ENCODE measurements around the gene AQP11. TPM values are rescaled to one million over a fixed set of nuclear protein-coding genes. Genes with fewer than 3 reads are reported as not detected.
A peak's percentile ranks its signal among the peaks of the same experiment; 100 is the strongest.

Gene AQP11
- total and polyA plus RNA-seq, 2 of the 4 experiments (the other 2 are of a cell fraction): 1.1 TPM

DNA sequence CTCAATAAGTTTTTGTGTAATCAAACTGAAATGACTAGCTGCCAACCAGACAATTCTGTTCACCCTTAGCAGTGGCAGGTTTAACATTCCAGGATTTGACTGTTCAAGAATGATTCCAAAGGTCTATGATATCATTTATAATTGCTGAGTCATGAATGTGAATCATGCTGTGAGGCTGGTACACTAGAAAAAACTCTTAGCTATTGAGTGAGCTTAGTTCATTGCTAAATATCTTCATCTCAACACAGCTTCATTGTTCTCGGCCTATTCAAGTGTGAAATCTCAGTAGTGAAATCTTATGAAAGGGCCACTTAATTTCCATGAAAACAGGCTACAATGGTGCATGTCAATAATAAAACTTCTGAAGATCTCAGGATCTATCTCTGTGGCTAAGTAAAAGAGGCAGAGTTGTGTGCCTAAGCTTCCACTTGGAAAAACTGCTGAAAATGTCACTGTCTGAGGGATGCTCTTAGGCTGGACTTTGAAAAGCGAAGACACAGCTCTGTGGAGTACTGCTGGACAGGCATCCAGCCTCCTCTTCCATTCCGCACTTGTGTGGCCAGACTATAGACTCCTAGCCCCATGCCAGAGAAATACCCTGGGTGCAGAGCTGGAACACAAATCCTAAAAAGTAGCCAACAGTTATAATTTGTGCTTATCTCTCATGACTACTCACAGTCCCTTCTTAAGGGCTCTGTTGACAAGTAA is 12.8 kb downstream of the AQP11 start (continued):
- no peak for TF ChIP-seq RCOR1 (IDR thresholded peaks at IDR 0.05; ENCODE audit: insufficient replicate concordance, low read length)

DNA sequence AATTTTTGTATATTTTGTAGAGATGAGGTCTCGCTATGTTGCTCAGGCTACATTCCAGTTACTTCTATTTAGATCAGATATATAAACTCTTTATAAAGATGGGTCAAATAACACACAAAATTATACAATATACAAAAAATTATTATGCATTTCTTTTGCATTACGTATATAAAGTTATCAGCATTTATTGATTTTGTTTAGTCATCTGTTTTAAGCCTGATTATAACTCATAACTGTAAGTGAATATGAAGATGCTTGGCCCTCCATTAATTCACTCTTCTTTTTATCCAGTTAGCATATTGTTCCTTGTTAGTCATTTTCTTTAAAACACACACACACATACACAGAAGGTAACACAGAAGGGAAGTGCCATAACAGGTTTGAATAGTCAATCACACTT is 14.5 kb downstream of the AQP11 start:
- peaks cover 2% of the 10 kb centered on the region for H3K36me3 ChIP-seq (ENCODE audit: control insufficient read depth, insufficient read depth, low read length)
- no peak overlapping the region for H3K4me3 ChIP-seq (ENCODE audit: insufficient read depth, low read depth, low read length)
- peaks cover 8% of the 10 kb centered on the region for H3K9me1 ChIP-seq (ENCODE audit: insufficient read depth, low read length)
- H3K9me3 ChIP-seq (ENCODE audit: control insufficient read depth, insufficient read depth, low read length): no peaks in the 10 kb centered on the region
- dilution Hi-C loops (cut with HindIII; ENCODE audit: low sequenced_read_pairs, unreplicated experiment) (no loop called here), intact Hi-C loops (cut with micrococcal nuclease) (no loop called here), in situ Hi-C loops (cut with MboI; ENCODE audit: low sequenced_read_pairs) (no loop called here)
- H3K79me1 ChIP-seq (ENCODE audit: low read depth in 1 of 2, low read length in 2 of 2): no peaks in the 10 kb centered on the region; a peak in 1 of 4 replicates
- H2AFZ ChIP-seq (replicated peaks; ENCODE audit: low read length, poor library complexity): no peak overlapping the region
- H3K14ac ChIP-seq (replicated peaks; ENCODE audit: low read depth, low read length): no peak overlapping the region
- H2BK20ac ChIP-seq (ENCODE audit: low read depth, low read length): no peak overlapping the region
- H3K18ac ChIP-seq (ENCODE audit: low read depth, low read length): no peak overlapping the region
- H3K27ac ChIP-seq (ENCODE audit: insufficient read depth, low read length): no peak overlapping the region
- no peak overlapping the region for H2BK5ac ChIP-seq (ENCODE audit: low read depth, low read length, poor library complexity, severe bottlenecking)
- H3K9ac ChIP-seq (ENCODE audit: low read depth, low read length): no peak overlapping the region
- POLR2A ChIA-PET (ENCODE audit: unreplicated experiment): no interaction called here
- H3K4ac ChIP-seq (ENCODE audit: low read depth, low read length): no peak overlapping the region
- H4K5ac ChIP-seq (ENCODE audit: low read depth, low read length): no peak overlapping the region
- no peak overlapping the region for H3K23ac ChIP-seq (ENCODE audit: low read depth, low read length)
- no peak overlapping the region for H2BK120ac ChIP-seq (ENCODE audit: low read depth, low read length)
- no peak overlapping the region for H3K56ac ChIP-seq (ENCODE audit: extremely low read depth, insufficient read depth, low read length)
- H3K4me2 ChIP-seq (ENCODE audit: low read depth, low read length): no peak overlapping the region
- ATAC-seq (ENCODE audit: low read depth) (no peak), DNase-seq (no peak)
- H3K27me3 ChIP-seq (ENCODE audit: control insufficient read depth, insufficient read depth, low read length): no peaks in the 10 kb centered on the region
- H4K8ac ChIP-seq (ENCODE audit: low read depth in 2 of 2, low read length in 2 of 2): no peak overlapping the region
- TF ChIP-seq POLR2A (IDR thresholded peaks at IDR 0.05; ENCODE audit: low read depth, low read length) (no peak), MAFK (IDR thresholded peaks at IDR 0.05; ENCODE audit: low read depth, low read length) (peak; percentile 32; the same call in 1 of the 2 replicates)
- H4K20me1 ChIP-seq (ENCODE audit: insufficient read depth, low read length): no peaks in the 10 kb centered on the region
- H2AK9ac ChIP-seq (replicated peaks; ENCODE audit: low read depth, low read length, poor library complexity): no peak overlapping the region
- H3K4me1 ChIP-seq (ENCODE audit: control insufficient read depth, insufficient read depth, low read length): peaks cover 12% of the 10 kb centered on the region
- WGBS, 2 experiments (ENCODE audit: extremely low coverage in 2 of 2, insufficient read length in 1 of 2): no CpG with 5 or more reads among the region's 2 CpGs
- no TSS peak for BruUV-seq (replicated peaks)
- no peak overlapping the region for H2AK5ac ChIP-seq (ENCODE audit: low read depth, low read length)
- no peak overlapping the region for H2BK15ac ChIP-seq (ENCODE audit: low read depth, low read length)
- no peak overlapping the region for H4K91ac ChIP-seq (ENCODE audit: insufficient read depth, low read depth, low read length)
- CTCF ChIA-PET: no interaction called here
